HG02884 (cell line): ENCODE results near the gene OR2W1.

Experiments used
- ATAC-seq: cut with Tn5 transposase; IDR thresholded peaks from one replicate; pipeline ENCODE4 v1.9.1; 2021; ENCODE audit warnings: mild to moderate bottlenecking, moderate library complexity; ENCODE audit not compliant: unreplicated experiment

The OR2W1 gene, protein sequence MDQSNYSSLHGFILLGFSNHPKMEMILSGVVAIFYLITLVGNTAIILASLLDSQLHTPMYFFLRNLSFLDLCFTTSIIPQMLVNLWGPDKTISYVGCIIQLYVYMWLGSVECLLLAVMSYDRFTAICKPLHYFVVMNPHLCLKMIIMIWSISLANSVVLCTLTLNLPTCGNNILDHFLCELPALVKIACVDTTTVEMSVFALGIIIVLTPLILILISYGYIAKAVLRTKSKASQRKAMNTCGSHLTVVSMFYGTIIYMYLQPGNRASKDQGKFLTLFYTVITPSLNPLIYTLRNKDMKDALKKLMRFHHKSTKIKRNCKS

DNA sequence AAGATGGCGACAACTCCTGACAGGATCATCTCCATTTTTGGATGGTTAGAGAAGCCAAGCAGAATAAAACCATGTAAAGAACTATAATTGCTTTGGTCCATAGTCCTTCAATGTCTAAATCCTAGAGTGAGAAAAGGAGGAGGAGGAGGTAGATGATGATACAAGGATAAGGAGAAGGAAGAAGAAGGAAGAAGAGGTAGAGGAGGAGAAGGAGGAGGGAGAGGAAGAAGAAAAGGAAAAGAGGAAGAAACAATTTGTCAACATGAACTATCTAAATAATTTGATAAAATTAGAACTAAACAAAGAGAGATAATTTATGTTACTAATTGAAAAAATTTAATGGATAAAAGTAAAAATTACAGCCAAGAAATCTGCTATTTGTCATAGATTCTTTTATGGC is at the start of gene OR2W1:
TSS of gene OR2W1 (minus strand) at position 101 of the 400 bp plus-strand sequence. CDS start at position 101, 0 bp downstream.
- no peak for ATAC-seq

- ATAC-seq: no peak
Measured at GRCh38 chr6:29092957-29093356, 48.0 kb upstream of the OR2W1 start.

DNA sequence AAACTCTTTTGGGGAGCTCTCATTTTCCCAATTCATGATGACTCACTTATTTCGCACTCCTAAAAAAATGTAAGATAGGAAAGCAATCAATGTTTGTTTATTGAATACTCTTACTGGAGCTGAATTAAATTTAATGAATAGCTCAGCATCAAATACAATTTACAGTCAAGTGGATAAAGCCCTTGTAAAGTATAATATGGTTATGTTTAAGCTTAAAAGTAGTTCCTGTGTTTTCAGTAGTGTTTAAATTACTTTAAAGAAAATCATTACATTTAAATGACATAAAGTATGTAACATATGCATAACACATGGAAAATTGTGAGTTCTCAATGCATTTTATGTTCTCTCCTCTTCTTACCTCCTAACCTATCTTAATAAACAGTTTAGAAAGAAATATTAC is 42.2 kb upstream of the OR2W1 start, which contains the start of gene OR2B3:
TSS of gene OR2B3 (minus strand) at position 101 of the 400 bp plus-strand sequence. CDS start at position 36, 65 bp downstream.
- ATAC-seq: no peak

- no peak for ATAC-seq
Measured at GRCh38 chr6:29082457-29082856, 37.5 kb upstream of the OR2W1 start.

- ATAC-seq: no peak
Measured at GRCh38 chr6:29081312-29081711, 36.3 kb upstream of the OR2W1 start.

- ATAC-seq: no peak
Measured at GRCh38 chr6:29079203-29079602, 34.2 kb upstream of the OR2W1 start.

- ATAC-seq: no peak
Measured at GRCh38 chr6:29071831-29072723, 27.1 kb upstream of the OR2W1 start.

DNA sequence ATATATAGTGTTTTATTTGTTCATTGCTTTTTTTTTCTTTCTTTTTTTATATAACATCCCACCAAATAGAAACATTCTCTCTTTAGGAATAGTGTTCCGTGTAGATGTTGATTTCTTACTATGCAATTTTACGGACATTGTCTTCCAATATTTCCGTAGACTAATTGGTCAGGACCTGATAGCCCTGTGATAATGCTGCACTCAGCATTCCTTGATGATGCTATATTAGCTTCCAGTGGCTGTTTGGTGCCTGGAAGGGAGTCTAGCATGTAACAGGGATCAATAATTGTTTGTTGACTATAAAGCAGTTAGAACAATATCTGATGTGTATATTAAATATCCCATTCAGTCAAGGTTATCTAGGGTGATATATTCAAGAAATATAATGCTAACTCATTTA is 6.7 kb upstream of the OR2W1 start:
- ATAC-seq: no peak

GRCh38 chr6:29035951-29036350 is 9.0 kb downstream of the OR2W1 start:
- no peak for ATAC-seq

- no peak for ATAC-seq
Measured at GRCh38 chr6:29028821-29029220, 16.2 kb downstream of the OR2W1 start.

GRCh38 chr6:29025927-29026585 is 18.9 kb downstream of the OR2W1 start:
- ATAC-seq: no peak

GRCh38 chr6:29021434-29021833 is 23.5 kb downstream of the OR2W1 start:
- ATAC-seq: no peak

- no peak for ATAC-seq
Measured at GRCh38 chr6:29019629-29020028, 25.3 kb downstream of the OR2W1 start.

GRCh38 chr6:29017428-29017802 is 27.6 kb downstream of the OR2W1 start:
- no peak for ATAC-seq

- ATAC-seq: peak; percentile 81
Measured at GRCh38 chr6:29016559-29017427, 28.2 kb downstream of the OR2W1 start.

DNA sequence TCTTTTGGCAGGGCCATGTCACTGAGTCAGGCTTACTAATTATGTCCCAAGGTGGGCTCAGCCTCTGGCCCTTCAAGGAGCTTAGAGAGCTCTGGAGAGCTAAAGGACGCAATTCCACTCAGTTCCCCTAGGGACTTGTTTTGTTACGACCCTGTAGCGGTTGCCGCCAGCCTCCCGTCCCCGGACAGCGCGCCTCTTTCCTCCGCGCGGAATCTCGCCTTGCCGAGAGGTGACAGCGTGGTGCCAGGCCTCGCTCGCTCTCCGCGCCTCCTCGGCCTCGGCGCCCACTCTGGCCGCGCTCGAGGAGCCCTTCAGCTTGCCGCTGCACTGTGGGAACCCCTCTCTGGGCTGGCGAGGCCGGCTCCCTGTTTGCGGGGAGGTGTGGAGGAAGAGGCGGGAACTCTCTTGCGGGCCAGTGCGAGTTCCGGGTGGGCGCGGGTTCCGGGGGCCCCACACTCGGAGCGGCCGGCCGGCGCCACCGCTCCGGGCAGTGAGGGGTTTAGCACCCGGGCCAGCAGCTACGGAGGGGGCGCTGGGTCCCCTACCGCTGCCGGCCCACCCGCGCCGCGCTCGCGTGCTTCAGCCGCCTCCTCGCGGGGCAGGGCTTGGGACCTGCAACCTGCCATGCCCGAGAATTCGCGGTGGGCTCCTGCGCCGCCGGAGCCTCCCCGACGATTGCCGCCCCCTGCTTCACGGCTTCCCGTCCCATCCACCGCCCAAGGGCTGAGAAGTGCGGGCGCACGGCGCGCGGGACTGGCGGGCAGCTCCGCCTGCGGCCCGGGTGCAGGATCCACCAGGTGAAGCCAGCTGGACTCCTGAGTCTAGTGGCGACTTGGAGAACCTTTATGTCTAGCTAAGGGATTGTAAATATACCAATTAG is 30.0 kb downstream of the OR2W1 start:
- no peak for ATAC-seq

DNA sequence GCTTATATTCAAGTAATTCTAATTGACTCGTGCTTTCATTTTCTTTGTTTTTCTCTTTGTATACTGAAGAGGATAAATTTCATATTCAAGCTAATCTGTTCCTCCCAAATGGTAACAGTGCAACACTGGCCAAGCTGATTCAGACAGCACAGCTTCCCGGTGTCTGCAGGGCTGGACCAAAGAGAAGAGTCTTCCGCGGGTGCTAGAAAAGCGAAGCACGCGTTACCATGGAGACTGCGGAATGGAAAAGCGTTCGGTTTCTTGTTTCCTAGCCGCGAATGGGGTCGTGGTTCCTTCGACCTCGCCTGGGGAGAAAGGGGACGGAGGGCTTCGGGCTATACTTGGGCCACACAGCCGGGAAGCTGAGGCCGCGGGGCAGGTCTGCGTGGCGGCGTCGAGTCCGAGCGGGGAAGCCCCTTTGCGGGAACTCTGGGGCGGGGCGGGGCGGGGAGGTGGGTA is 33.7 kb downstream of the OR2W1 start:
- ATAC-seq: no peak

DNA sequence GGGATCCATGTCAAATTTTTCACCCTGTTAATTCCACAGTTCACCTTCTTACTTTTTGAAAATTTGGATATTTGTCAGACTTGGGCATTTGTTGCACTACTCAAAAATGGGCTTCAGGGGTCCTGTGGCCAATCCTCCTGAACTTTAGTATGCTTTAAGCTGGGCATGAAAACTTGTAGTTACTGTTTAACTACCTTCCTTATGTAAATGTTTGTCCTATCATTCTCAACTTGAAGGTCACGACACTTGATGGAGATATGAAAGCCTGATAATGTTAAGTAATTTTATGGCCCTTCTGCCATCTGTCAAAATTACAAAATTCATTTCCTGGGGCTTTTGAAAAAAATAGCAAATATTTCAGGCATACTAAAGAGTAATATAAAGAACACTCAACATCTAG is 35.6 kb downstream of the OR2W1 start:
- no peak for ATAC-seq

DNA sequence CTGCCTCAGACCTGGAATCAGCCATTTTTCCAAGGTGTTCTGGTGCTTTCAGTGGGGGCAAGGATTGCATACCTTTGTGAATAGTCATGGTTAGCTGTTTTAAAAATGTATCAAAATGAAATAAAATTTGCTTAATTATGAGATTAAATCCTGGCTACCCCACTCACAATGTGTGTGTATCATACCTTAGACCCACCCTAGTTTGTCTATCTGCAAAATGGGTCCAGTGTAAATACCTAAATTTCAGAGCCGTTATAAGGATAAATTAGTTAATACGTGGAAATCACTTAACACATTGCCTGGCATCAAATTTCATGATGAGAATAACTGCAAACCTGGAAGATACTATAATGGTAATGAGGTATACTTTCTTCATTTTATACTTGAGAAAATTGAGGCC is 36.9 kb downstream of the OR2W1 start:
- no peak for ATAC-seq
